Astrocyte of the cerebellum (primary cell): Measurements from ENCODE around the gene ARHGAP22.

Experiments
- DNase-seq: peaks from one replicate; pipeline ENCODE4 v3.0.0-alpha.2; 2011; ENCODE audit warnings: low read depth
- H3K4me3 ChIP-seq: 2 replicates; pipeline ENCODE4 v1.5.1; 2011; ENCODE audit warnings: mild to moderate bottlenecking, low read depth, low read length, moderate library complexity
- in situ Hi-C: cut with HindIII; loops from 2 replicates; pipeline ENCODE4 v1.10.0; 2017; ENCODE audit warnings: low sequenced_read_pairs
- TF ChIP-seq, protein P1 (sequence below): IDR thresholded peaks from 2 replicates; pipeline ENCODE4 v1.5.1; 2012; ENCODE audit warnings: low read length, low read depth, moderate library complexity, mild to moderate bottlenecking; ENCODE audit errors: missing control alignments

Gene ARHGAP22

DNA sequence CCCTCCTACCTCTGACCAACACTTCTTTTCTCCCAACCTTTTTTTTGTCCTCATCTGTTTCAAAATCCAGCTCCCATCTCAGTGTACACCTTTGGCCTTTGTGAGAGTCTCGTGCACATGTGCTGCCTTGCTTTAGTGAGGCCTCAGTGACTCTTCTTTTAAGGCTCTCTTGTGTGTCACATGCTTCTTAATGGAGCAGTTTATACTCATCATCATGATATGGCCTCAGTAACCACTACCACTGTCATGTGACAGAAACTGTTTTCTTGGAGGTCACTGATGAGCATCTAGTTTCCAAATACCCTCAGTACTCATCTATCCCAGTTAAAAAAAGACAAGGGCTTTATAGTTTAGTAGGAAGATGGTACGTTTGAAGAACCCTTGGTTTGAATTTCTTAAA, 8.1 kb upstream of the ARHGAP22 start:
- H3K4me3 ChIP-seq: no peak overlapping the region
- TF ChIP-seq, protein P1, sequence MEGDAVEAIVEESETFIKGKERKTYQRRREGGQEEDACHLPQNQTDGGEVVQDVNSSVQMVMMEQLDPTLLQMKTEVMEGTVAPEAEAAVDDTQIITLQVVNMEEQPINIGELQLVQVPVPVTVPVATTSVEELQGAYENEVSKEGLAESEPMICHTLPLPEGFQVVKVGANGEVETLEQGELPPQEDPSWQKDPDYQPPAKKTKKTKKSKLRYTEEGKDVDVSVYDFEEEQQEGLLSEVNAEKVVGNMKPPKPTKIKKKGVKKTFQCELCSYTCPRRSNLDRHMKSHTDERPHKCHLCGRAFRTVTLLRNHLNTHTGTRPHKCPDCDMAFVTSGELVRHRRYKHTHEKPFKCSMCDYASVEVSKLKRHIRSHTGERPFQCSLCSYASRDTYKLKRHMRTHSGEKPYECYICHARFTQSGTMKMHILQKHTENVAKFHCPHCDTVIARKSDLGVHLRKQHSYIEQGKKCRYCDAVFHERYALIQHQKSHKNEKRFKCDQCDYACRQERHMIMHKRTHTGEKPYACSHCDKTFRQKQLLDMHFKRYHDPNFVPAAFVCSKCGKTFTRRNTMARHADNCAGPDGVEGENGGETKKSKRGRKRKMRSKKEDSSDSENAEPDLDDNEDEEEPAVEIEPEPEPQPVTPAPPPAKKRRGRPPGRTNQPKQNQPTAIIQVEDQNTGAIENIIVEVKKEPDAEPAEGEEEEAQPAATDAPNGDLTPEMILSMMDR: no peak
- no peak for DNase-seq
- in situ Hi-C loops: no loop called here

DNA sequence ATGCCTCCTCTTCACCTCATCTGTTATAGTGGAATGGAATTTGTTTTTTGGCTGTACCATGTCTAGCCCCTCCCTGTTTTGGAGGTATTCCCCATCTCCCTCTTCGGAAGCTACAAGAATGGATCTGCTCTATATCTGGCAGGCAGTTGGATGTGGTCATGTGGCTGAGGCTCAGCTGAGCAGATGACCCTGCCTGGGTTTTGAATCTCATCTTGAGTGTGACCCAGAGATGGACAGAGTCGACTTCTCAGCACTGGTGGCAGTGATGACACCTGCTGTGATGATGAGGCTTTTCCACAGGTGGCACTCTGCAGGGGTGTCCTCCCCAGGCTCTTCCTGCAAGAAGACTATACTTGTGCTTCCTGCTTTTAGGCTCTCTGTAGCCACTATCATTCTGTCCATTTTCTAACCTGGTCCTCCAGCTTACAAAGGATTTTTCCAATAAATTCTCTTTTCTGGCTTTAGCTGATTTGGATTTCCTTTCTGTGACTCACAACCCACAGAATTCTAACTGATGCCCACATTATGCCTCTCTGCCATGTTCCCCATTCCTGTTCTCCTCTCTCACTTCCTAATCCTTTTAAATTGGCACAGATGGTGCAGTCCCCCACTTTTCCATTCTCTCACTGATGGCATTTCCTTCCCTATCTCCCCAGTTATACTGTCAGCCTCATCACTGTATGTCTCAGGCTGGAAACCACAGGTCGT, 7.5 kb upstream of the ARHGAP22 start:
- no peak overlapping the region for H3K4me3 ChIP-seq
- TF ChIP-seq, protein P1: no peak
- no peak for DNase-seq
- in situ Hi-C loops: no loop called here

GRCh38 chr10:48611133-48611532, 6.3 kb upstream of the ARHGAP22 start:
- in situ Hi-C loops: no loop called here
- TF ChIP-seq, protein P1: no peak
- no peak for DNase-seq
- H3K4me3 ChIP-seq: no peak overlapping the region

DNA sequence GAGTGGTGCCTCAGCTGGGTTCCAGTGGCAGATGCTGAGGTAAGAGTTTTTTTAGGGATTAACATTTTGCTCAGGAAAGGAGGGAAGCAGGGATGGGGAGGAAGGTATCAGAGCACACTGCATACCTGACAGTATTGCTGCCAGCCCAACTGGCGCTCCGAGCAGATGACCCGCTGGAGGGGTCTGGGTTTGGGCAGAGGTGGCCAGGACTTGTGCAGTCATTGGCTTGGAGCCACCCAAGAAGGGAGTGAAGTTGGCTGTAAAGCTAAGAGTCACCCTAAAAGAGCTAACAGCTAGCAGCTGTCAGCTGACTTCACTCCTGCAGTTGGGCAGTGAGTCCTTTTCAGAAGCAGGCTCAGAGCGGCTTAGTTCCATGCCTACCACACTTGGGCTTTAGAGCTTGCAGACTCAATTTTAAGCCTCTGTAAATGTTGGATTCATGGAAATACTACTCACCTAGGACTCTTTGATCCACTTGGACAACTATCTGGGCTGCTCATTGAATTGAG, 5.8 kb upstream of the ARHGAP22 start:
- no peak overlapping the region for H3K4me3 ChIP-seq
- TF ChIP-seq, protein P1: no peak
- in situ Hi-C loops: no loop called here

GRCh38 chr10:48609899-48610584, 5.2 kb upstream of the ARHGAP22 start:
- DNase-seq: no peak
- no peak overlapping the region for H3K4me3 ChIP-seq
- in situ Hi-C loops: no loop called here
- TF ChIP-seq, protein P1: no peak

More for the DNA sequence above, 5.8 kb upstream of the ARHGAP22 start:
- DNase-seq: no peak

- in situ Hi-C loops: no loop called here
- H3K4me3 ChIP-seq: no peak overlapping the region
- DNase-seq: no peak
- TF ChIP-seq, protein P1: no peak
These were observed 4.6 kb upstream of the ARHGAP22 start for GRCh38 chr10:48609441-48609840.
